Measurements from ENCODE around the gene CORIN.
"Not testable (repeated sequence)": the region's sequence is repeated elsewhere in the genome, so short reads cannot be mapped to it uniquely, and the experiment has no call there.

Gene CORIN

DNA sequence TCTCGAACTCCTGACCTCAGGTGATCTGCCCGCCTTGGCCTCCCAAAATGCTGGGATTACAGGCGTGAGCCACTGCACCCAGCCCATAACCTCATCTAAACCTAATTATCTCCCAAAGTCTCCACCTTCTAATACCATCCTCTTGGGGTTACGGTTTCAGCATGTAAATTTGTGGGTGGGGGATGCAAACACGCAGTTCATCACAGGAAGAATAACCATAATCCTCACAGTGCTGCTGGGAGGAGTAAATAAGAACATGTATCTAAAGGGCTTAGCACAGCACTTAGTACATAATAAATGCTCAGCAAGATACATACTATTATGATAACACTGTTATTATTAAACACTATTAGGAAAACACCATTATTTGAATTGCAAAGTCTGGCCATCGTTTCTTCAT is 116.4 kb downstream of the CORIN start:
- DNase-seq (ENCODE audit: low spot score): no peak

- no peak for DNase-seq (ENCODE audit: low spot score)
Observed at GRCh38 chr4:47720787-47721186, 117.1 kb downstream of the CORIN start.

DNA sequence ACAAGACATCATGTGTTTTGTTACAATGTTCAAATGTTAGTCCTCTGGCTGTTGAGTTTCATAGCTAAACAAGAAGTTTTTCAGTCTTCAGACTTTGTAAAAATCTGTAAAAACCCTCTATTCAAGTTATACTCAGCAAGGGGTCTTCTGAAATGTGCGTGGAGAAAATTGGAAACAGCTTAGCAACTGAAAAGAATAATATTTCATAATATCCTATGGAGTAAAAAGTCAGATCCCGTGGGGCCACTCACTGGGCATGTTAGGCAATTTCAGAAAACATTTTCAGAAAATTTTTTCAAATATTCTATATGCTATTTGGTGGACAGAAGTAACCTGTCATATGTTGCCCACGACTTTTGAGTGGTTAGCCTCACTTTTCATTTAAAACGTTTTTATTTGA is 118.3 kb downstream of the CORIN start:
- DNase-seq (ENCODE audit: low spot score): no peak

GRCh38 chr4:47718696-47719095 is 119.2 kb downstream of the CORIN start:
- no peak for DNase-seq (ENCODE audit: low spot score)

- no peak for DNase-seq (ENCODE audit: low spot score)
Observed at GRCh38 chr4:47717188-47717587, 120.7 kb downstream of the CORIN start.

DNA sequence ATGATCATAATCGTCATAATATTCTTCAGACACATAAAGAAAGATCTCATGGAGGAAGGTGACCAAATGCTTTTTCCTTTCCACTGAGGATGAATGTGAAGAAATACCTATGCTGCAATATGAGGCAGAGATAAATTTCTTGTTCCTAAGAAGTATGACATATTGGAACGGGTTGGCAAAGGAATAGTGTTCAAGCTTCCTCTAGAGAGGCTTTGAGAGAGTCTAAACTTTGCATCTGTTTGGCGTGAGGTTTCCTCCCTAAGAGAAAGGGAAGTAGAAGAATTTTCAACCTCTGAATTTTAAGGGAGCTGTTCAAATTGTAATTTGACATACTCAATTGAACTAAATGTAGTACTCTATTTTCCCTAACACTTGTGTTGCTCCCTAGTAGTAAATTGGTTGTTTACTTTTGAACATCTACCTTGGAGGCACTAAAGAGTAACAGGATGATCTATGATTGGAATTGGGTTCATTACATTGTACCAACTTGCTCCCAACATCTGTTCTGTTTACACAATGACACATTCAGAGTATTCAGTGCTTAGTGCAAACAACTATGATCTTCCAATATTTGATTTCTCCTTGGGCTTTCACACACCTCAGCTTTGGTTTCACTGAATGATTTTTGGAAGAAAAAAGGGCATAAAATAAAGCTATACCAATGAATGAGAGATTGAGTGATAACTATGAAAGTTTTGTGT is 122.0 kb downstream of the CORIN start:
- no peak for DNase-seq (ENCODE audit: low spot score)

DNA sequence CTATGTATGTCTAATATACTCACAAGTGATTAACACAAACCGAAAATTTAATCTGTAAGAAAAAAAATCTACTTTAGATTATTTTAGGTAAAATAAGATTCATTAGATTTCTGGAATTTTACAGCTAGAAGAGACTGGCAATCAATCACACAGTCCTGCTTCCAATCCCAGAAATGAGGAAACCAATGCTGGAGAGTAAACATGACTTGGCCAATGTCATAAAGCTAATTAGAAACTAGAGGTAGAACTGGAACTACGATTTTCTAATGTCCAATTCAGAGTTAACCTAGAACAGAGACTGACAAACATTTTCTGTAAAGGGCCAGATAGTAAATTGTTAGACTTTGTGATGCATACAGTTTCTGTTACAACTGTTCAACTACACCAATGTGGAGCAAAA is 123.6 kb downstream of the CORIN start:
- no peak for DNase-seq (ENCODE audit: low spot score)

DNA sequence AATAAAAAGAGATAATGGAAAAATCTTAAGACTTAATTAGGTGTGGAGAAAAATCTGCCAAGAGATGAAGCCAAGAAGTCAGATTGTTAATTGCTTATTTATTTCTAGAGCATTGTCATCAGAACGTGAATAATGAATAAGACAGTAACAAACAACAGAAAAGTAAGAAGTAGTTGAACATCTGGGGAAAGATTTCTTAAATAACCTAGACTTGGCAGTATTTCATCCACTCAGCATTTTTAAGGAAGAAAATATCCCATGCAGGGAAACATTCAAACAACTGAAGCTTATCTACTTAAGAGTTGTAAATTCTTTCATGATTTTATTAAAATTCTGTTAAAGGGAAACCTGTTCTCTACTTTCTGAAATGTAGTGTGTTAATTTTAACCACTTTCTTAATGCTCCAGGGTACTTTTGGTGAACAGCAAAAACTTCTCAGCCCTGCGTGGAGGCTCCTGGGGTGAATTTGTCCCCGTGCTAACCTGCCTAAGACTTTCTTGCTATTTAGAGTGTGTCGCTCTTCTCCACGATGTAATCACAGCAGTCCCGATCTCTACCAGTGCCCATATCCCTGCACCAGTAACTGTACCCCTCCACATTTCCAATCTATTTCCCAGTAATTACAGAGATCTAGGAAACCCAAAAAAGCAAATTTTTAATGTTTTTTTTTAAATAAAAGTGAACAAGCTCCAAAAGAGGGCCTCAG is 124.6 kb downstream of the CORIN start:
- no peak for DNase-seq (ENCODE audit: low spot score)

DNA sequence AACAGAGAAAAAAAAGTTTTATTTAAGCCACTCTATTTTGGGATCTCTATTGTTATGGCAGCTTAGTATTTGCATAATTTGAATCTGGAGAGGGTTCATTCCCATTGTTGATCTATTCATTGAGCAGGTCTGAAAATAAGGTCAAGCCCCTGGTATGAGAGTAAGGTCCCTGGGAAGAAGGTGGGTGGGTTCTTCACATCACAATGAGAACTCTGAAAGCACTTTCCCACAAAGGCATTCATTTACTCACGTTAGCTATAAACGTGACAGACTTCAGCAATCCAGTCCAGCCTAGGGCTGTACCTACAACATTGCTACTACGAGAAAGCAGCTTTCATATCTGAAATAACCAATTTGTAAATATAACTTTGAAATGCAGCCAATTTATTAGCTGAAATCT is 126.2 kb downstream of the CORIN start:
- no peak for DNase-seq (ENCODE audit: low spot score)

GRCh38 chr4:47711183-47711582 is 126.7 kb downstream of the CORIN start:
- no peak for DNase-seq (ENCODE audit: low spot score)

DNA sequence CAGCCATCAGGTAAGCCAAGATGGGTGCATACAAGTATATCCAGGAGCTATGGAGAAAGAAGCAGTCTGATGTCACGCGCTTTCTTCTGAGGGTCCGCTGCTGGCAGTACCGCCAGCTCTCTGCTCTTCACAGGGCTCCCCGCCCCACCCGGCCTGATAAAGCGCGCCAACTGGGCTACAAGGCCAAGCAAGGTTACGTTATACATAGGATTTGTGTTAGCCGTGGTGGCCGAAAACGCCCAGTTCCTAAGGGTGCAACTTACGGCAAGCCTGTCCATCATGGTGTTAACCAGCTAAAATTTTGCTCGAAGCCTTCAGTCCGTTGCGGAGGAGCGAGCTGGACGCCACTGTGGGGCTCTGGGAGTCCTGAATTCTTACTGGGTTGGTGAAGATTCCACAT is 131.5 kb downstream of the CORIN start:
- not testable (repeated sequence) for DNase-seq (ENCODE audit: low spot score)

- DNase-seq (ENCODE audit: low spot score): peak; percentile 23
Observed at GRCh38 chr4:47705326-47705981, 132.4 kb downstream of the CORIN start.

DNA sequence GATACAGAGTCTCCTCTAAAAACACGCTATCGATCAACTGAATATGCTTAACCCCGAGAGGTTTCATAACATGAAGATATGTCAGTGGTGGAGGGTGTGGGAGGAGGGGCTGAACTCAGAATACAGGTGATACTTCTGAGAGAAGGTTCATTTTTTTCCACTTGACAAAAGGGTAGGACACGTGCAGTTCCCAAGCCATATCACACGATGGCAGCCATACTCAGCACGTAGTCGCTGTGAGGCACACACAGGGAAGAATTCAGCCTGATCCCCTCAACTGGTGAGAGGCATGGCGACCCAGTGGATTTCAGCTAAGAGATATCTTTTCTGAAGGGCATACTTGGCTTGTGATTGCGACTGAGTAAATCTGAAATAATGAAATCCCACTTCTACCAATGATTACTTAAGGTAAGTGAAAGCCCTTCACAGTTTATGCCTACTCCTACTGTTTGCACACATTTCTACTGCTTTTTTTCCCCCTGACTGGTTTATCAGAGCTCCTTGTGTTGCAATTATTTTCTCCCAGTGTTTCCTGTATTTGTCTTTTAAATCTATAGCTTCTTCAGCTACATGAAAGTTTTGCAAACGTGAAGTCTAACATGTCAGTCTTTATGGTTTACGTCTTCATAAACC is 133.1 kb downstream of the CORIN start:
- peak; percentile 39 for DNase-seq (ENCODE audit: low spot score)

- no peak for DNase-seq (ENCODE audit: low spot score)
Observed at GRCh38 chr4:47703956-47704355, 133.9 kb downstream of the CORIN start.

DNA sequence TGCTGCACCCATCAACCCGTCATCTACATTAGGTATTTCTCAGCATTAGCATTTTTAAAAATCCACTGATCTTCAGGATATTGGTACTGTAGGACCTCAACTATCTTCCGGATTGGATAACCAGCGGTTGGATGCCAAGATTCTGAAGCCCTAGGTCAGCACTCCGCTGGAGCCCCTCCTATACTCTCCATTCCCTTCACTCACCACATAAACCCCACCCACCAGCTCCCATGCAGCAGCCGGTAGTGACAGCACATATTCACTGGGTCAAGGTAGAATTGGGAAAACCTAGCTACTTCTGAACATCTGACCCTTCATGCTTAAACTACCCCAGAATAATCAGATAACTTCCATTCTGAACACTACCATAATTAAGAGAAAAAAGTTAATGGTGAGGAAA is 134.9 kb downstream of the CORIN start:
- DNase-seq (ENCODE audit: low spot score): no peak

GRCh38 chr4:47701286-47701685 is 136.6 kb downstream of the CORIN start:
- DNase-seq (ENCODE audit: low spot score): no peak

- no peak for DNase-seq (ENCODE audit: low spot score)
Observed at GRCh38 chr4:47698837-47699236, 139.0 kb downstream of the CORIN start.

GRCh38 chr4:47696823-47697222 is 141.0 kb downstream of the CORIN start:
- DNase-seq (ENCODE audit: low spot score): no peak

DNA sequence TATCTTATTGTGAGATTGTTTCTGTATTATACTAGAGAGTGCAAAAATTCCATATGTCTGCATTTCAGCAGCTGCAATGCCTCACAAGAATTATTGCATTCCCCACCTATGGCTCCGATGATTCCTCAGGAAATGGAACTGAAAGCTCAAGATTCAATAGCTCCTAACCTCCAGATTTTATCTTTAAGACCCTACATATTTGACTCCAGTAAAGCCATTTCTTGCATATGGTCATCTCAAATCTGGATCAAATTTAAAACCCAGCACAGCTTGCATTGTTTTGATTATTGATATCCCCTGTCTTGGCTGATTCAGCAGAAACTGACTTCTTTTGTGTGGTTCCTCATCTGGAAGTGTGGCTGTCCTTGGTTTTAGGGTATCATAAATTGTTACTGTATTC is 142.6 kb downstream of the CORIN start:
- no peak for DNase-seq (ENCODE audit: low spot score)

GRCh38 chr4:47694322-47694721 is 143.5 kb downstream of the CORIN start:
- no peak for DNase-seq (ENCODE audit: low spot score)

DNA sequence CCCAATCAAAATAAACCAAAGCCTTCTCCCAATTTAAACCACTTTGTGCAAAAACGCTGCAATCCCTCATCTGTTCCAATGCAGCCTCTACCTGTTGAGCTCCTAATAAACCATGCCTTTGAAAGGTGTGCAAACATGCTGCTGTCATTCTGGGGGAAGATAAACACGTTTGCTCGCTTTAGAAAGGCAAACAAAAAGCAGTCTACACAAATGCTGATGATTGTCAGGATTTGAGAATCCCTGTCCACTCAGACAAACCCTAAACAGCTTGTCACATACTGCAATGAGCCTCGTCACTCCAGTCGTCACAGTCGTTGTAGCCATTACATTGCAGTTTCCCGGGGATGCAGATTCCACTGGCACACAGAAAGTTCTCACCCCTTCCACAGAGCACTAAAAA is 145.2 kb downstream of the CORIN start:
- no peak for DNase-seq (ENCODE audit: low spot score)

- not testable (repeated sequence) for DNase-seq (ENCODE audit: low spot score)
Observed at GRCh38 chr4:47691757-47692383, 146.0 kb downstream of the CORIN start.
